Amygdala (tissue), 56 donors: ENCODE data around the gene HS6ST1.
"Not testable (repeated sequence)": the region's sequence is repeated elsewhere in the genome, so short reads cannot be mapped to it uniquely, and the experiment has no call there.

Experiments
- DNase-seq, 56 donors: peaks; one replicate each; lab custom pipeline; 2025; lab: John Stamatoyannopoulos, UW

The HS6ST1 gene

GRCh38 chr2:128252501-128252900, 66.2 kb downstream of the HS6ST1 start:
- DNase-seq, result no peak

DNA sequence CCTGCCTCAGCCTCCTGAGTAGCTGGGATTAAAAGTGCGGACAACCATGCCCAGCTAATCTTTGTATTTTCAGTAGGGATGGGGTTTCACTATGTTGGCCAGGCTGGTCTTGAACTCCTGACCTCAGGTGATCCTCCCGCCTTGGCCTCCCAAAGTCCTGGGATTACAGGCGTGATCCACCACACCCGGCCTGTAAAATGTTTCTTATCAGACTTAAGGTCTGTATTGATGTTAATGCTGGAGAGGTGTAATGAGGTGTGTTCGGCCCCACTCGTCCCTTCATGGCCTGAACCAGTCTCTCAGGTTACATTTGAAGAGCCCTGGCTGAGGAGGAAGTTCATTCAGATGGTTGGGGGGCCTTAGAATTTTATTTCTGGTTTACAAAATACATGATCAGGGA, 66.6 kb downstream of the HS6ST1 start:
- DNase-seq, result not testable (repeated sequence)

GRCh38 chr2:128250229-128251025, 68.2 kb downstream of the HS6ST1 start:
- DNase-seq, result peak in 10 of 56 donors; percentile 12 to 63 (median 45)

DNA sequence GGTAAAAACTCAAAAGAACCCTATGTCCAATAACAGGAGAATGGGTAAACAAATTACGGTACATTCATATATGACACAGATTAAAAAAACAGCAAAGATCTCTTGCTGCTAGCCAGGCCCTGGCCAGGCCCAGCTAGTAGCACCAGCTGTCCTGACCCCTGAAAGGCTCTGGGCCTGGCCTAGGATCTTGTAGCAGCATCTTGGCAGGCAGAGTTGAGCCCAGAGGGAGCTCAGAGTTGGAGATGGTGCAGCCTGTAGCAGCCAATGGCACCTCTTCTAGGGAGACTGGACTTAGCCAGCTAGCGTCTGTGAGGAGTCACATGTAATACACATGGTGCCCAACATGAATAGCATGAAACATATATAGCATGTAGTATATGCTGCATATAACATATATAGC, 69.1 kb downstream of the HS6ST1 start:
- DNase-seq, result peak in 2 of 56 donors; percentile 31 to 40

- DNase-seq, result no peak
Observed at GRCh38 chr2:128245813-128246212, 72.9 kb downstream of the HS6ST1 start.

- no peak for DNase-seq
Observed at GRCh38 chr2:128241896-128242295, 76.8 kb downstream of the HS6ST1 start.

DNA sequence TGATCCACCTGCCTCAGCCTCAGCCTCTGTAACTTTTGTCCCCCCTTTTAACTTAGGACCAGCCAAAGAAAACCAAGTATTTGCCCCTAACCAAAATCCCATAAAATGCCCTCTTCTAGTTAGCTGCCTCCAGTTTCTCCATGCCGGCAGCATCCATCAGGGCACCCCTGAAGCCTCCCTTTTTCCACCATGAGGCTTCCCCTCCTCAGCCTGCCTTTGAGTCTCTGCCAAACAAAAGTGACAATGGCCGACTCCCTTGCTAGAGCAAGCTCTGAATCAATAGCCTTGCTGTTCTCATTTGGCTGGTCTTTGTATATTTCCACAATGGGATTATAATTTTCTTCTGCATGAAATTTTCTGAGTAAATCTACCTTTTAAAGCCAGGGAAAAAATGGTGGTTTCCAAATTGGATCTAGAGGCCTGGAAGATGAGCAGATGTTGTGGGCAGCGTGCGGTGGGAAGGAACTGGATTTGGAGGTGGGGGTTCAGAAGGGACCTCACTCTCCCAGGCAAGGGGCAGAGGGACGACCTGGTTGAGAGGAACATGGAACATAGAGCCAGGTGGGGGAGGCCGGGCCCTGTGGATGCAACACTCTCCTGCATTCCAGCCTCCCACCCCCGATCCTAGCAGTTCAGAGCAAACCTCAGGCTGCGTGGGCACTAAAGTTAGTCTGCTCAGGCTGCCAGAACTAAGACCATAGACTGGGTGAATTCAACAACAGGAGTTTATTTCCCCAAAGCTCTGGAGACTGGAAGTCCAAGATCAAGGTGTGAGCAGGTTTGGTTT, 80.6 kb downstream of the HS6ST1 start:
- peak in 23 of 56 donors; percentile 8 to 69 (median 35) for DNase-seq

DNA sequence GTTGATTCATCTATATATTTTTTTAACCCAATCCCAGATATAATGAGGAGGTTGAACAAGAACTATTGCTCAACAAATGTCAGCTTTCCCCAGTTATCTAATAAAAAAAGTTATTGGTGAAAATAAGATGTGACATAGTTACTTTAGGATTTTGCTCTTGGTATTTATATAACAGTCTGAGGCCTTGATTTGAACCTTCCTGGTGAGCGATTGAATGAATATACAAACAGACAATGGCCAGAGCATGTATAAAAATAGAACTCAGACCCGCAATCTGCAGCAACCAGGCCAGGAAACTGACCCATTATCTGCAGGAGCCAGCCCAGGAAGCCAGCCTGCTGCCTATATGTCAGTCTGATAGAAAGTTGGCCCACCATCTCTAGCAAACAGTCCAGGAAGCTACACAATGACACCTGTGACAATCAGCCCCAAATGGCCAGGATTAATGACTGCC, 81.6 kb downstream of the HS6ST1 start:
- DNase-seq, result no peak

DNA sequence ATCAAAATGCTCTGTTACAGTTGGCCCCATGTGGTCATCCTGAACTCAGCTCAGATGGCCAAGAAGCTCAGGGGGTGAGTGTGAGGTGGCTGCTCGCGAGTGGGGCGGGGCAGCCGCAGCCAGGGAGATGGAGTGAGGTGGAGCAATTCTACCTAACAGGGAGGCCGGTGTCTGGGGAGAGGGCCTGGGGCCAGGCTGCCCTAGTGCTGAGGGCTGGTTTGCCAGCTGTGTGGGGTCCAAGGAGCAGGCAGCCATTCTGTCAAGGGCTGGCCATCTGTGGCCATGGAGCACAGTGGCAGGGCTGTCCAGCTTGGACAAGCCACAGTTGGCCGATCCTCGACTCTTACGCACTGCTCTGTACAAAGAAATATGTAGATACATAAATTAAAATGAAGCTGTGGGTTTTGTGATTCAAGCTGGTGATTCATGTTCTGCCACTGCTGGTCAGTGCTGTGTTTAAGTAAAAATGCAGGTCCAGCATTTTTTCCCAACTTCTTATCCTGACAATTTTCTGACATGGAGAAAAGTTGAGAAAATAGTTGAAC, 82.1 kb downstream of the HS6ST1 start:
- peak in 2 of 56 donors; percentile 14 to 30 for DNase-seq

DNA sequence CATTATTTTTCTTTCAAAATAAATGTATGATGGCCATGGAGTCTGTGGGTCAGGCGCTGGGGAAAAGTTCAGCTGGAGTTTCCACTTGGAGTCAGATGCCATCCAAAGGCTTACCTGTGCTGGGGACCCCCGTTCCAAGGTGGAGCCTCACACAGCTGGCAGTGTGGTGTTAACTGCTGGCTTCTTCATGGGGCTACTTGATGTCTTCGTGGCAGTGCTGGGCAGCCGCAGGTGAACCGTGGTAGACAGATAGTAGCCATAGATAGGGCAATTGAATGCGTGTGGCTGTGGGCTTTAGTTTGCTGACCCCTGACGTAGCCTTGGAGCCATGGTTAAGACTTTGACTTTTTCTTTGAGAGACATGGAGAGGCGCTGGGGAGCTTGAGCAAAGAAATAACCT, 83.1 kb downstream of the HS6ST1 start:
- DNase-seq, result no peak

GRCh38 chr2:128234613-128235012, 84.1 kb downstream of the HS6ST1 start:
- DNase-seq, result no peak

DNA sequence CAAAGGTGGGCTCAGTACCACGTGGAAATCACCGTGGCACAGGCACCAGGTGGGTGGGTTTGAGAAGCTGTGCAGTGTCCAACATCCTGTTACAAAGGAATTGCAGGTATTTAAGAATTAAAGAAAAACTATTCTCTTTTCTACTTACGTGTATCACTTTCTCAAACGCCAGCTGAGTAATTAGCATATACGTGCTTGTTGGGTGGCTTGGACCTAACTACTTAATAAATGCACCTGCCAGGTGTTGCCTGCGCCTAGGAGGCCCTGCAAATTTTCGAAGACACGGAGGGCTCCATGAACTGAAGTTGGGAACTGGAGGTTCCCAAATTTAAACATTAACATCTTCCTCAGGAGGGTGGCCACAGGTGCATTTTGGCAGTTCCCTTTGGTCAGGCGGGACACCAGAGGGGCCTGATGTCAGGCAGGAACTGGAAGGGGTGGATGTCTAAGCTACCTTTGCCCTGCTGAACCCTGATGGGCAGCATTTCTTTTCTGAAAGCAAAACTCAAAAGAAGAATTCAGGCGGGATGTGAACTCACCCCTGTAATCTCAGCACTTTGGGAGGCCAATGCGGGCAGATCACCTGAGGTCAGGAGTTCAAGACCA, 84.8 kb downstream of the HS6ST1 start:
- DNase-seq, result no peak

GRCh38 chr2:128232965-128233789, 85.5 kb downstream of the HS6ST1 start:
- peak; percentile 23 to 89 (median 71) for DNase-seq

DNA sequence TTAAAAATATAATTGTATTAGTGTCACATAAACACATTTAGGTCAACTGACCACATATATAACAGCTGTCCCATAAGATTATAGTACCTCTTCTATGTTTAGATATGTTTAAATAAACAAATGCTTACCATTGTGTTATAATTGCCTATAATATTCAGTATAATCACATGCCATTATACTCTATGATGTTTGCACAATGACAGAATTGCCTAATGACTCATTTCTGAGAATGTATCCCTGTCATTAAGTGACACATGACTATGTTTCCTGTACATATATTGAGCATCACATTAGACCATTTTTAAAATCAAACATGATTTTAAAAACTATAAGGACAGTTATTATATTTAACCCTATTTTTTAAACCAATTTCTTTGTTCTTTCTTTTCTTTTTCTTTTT, 89.8 kb downstream of the HS6ST1 start:
- DNase-seq, result no peak

DNA sequence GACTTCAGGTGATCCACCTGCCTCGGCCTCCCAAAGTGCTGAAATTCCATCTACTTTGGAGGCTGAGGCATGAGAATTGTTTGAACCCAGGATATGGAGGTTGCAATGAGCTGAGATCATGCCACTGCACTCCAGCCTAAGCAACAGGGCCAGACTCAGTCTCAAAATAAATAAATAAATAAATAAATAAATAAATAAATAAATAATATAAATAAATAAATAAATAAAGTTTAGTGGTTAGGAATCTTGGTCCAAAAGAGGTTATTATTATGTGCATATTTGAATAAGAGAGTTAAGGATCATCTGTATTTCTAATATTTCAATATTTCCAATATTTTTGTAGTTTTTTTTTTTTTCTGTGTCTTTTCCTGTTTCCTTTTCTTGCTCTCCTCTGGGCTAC, 90.8 kb downstream of the HS6ST1 start:
- no peak for DNase-seq

GRCh38 chr2:128219891-128220290, 98.8 kb downstream of the HS6ST1 start:
- peak in 1 of 56 donors; percentile 11 for DNase-seq

- DNase-seq, result no peak
Observed at GRCh38 chr2:128217671-128218070, 101.0 kb downstream of the HS6ST1 start.

DNA sequence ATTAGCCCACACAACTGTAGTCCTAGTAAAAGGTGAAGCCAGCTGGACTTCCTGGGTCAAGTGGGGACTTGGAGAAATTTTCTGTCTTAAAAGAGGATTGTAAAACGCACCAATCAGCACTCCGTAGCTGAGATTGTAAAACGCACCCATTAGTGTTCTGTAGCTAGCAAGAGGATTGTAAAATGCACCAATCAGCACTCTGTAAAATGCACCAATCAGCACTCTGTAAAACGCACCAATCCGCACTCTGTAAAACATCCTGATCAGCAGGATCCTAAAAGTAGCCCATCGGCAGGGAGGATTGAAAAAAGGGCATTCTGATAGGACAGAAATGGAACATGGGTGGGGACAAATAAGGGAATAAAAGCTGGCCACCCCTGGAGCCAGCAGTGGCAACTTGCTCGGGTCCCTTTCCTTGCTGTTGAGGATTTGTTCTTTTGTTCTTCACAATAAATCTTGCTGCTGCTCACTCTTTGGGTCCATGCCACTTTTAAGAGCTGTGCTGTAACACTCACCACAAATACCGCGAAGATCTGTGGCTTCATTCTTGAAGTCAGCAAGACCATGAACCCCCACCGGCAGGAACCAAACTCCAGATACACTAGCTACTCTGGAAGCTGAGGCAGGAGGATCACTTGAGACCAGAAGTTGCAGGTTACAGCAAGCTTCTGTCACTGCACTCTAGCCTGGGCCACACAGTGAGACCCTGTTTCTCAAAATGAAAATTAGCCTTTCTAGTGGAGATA, 102.6 kb downstream of the HS6ST1 start:
- no peak for DNase-seq
